IMR-90 (cell line): ENCODE results near the gene PBRM1. TPM values are rescaled to one million over a fixed set of nuclear protein-coding genes. Genes with fewer than 3 reads are reported as not detected.

Experiments used
- ATAC-seq: fragments of 200-7000 bp; cut with Tn5 transposase; 2 replicates; pipeline ENCODE4 v1.9.1; 2020; ENCODE audit warnings: low read depth, mild to moderate bottlenecking, moderate library complexity
- BruUV-seq: library from RNA; stranded (reverse); fragments of 400-500 nt; replicated peaks from 2 replicates; lab custom pipeline; 2021; lab: Mats Ljungman, UMichigan
- CTCF ChIA-PET: fragments of 300-600 bp; formaldehyde crosslinking; extraction: SDS; loops from one replicate; lab custom pipeline; 2021; ENCODE audit warnings: antibody characterized with exemption; lab: Yijun Ruan, JAX
- POLR2A ChIA-PET: fragments of 300-600 bp; sonication (Branson Sonifier 250); formaldehyde crosslinking; loops from one replicate; lab custom pipeline; 2022; ENCODE audit warnings: antibody characterized with exemption; ENCODE audit not compliant: unreplicated experiment; lab: Charles Lee
- DNase-seq: peaks from one replicate; pipeline ENCODE4 v3.0.0; 2013
- H2AFZ ChIP-seq: replicated peaks from 2 replicates; pipeline ENCODE3; 2013; ENCODE audit warnings: low read length, mild to moderate bottlenecking; ENCODE audit not compliant: poor library complexity
- H2AK5ac ChIP-seq: 2 replicates; pipeline ENCODE4 v1.6.1; 2013; ENCODE audit warnings: low read depth, low read length, inconsistent platforms
- H2AK9ac ChIP-seq: replicated peaks from 2 replicates; pipeline ENCODE3; 2013; ENCODE audit warnings: mild to moderate bottlenecking, low read depth, low read length, moderate library complexity; ENCODE audit not compliant: poor library complexity
- H2BK120ac ChIP-seq: 2 replicates; pipeline ENCODE4 v1.6.1; 2013; ENCODE audit warnings: low read depth, low read length, inconsistent platforms
- H2BK15ac ChIP-seq: 3 replicates; pipeline ENCODE4 v1.6.1; 2013; ENCODE audit warnings: low read depth, low read length, inconsistent platforms
- H2BK20ac ChIP-seq: 2 replicates; pipeline ENCODE4 v1.6.1; 2013; ENCODE audit warnings: low read depth, mild to moderate bottlenecking, inconsistent platforms, low read length, moderate library complexity
- H2BK5ac ChIP-seq: 2 replicates; pipeline ENCODE4 v1.6.1; 2013; ENCODE audit warnings: mild to moderate bottlenecking, low read depth, low read length, inconsistent platforms; ENCODE audit not compliant: poor library complexity, severe bottlenecking
- H3K14ac ChIP-seq: replicated peaks from 2 replicates; pipeline ENCODE4 v1.6.1; 2013; ENCODE audit warnings: low read depth, low read length, inconsistent platforms
- H3K18ac ChIP-seq: 2 replicates; pipeline ENCODE4 v1.6.1; 2013; ENCODE audit warnings: low read depth, low read length, control low read depth
- H3K23ac ChIP-seq: 2 replicates; pipeline ENCODE4 v1.6.1; 2013; ENCODE audit warnings: low read depth, low read length, inconsistent platforms
- H3K27ac ChIP-seq: 2 replicates; pipeline ENCODE4 v1.5.1; 2013; ENCODE audit warnings: mild to moderate bottlenecking, control low read depth, low read length; ENCODE audit not compliant: insufficient read depth
- H3K27me3 ChIP-seq: 2 replicates; pipeline ENCODE4 v1.6.1; 2013; ENCODE audit warnings: low read length; ENCODE audit not compliant: control insufficient read depth, insufficient read depth
- H3K36me3 ChIP-seq: 2 replicates; pipeline ENCODE4 v1.6.1; 2013; ENCODE audit warnings: low read length, mixed read lengths; ENCODE audit not compliant: control insufficient read depth, insufficient read depth
- H3K4ac ChIP-seq: 2 replicates; pipeline ENCODE4 v1.6.1; 2013; ENCODE audit warnings: low read depth, low read length, inconsistent platforms
- H3K4me1 ChIP-seq: 2 replicates; pipeline ENCODE4 v1.6.1; 2013; ENCODE audit warnings: low read length, mixed read lengths; ENCODE audit not compliant: control insufficient read depth, insufficient read depth
- H3K4me2 ChIP-seq: 2 replicates; pipeline ENCODE4 v1.6.1; 2013; ENCODE audit warnings: low read depth, mild to moderate bottlenecking, control low read depth, low read length, moderate library complexity
- H3K4me3 ChIP-seq: 2 replicates; pipeline ENCODE4 v1.5.1; 2013; ENCODE audit warnings: low read depth, mild to moderate bottlenecking, control low read depth, low read length, moderate library complexity; ENCODE audit not compliant: insufficient read depth
- H3K56ac ChIP-seq: 2 replicates; pipeline ENCODE4 v1.6.1; 2013; ENCODE audit warnings: low read length, inconsistent platforms; ENCODE audit not compliant: insufficient read depth; ENCODE audit errors: extremely low read depth
- H3K79me1 ChIP-seq, 2 experiments: 2 replicates each; pipeline ENCODE4 v1.6.1; 2013; ENCODE audit warnings: low read length in 2 of 2, inconsistent platforms in 1 of 2, low read depth in 1 of 2
- H3K9ac ChIP-seq: 2 replicates; pipeline ENCODE4 v1.6.1; 2013; ENCODE audit warnings: low read depth, low read length, control low read depth
- H3K9me1 ChIP-seq: 2 replicates; pipeline ENCODE4 v1.6.1; 2013; ENCODE audit warnings: low read length, inconsistent platforms; ENCODE audit not compliant: insufficient read depth
- H3K9me3 ChIP-seq: 2 replicates; pipeline ENCODE4 v1.6.1; 2013; ENCODE audit warnings: low read length; ENCODE audit not compliant: control insufficient read depth, insufficient read depth
- H4K20me1 ChIP-seq: 2 replicates; pipeline ENCODE4 v1.6.1; 2013; ENCODE audit warnings: low read length, inconsistent platforms; ENCODE audit not compliant: insufficient read depth
- H4K5ac ChIP-seq: 2 replicates; pipeline ENCODE4 v1.6.1; 2013; ENCODE audit warnings: mild to moderate bottlenecking, low read depth, low read length, control low read depth
- H4K8ac ChIP-seq, 2 experiments: 2 replicates each; pipeline ENCODE4 v1.6.1; 2013; ENCODE audit warnings: low read depth in 2 of 2, low read length in 2 of 2, control low read depth in 1 of 2, inconsistent platforms in 1 of 2
- H4K91ac ChIP-seq: 2 replicates; pipeline ENCODE4 v1.6.1; 2013; ENCODE audit warnings: low read depth, low read length, inconsistent platforms; ENCODE audit not compliant: insufficient read depth
- CEBPB ChIP-seq: IDR thresholded peaks from 2 replicates; pipeline ENCODE4 v1.6.1; 2012; ENCODE audit warnings: low read depth, low read length, improper control_type of control experiment
- CHD1 ChIP-seq: IDR thresholded peaks from 2 replicates; pipeline ENCODE4 v1.6.1; 2012; ENCODE audit warnings: low read depth, low read length, improper control_type of control experiment
- CTCF ChIP-seq: conservative IDR thresholded peaks from 2 replicates; pipeline ENCODE4 v1.5.1; 2012; ENCODE audit warnings: mild to moderate bottlenecking, low read depth, low read length, improper control_type of control experiment
- ELK1 ChIP-seq: fragments of 150-350 bp; IDR thresholded peaks from 2 replicates; pipeline ENCODE4 v1.6.1; 2016; ENCODE audit warnings: low read depth, mild to moderate bottlenecking, low read length, moderate library complexity, borderline replicate concordance
- FOS ChIP-seq: fragments of 150-350 bp; IDR thresholded peaks from 2 replicates; pipeline ENCODE4 v1.6.1; 2016; ENCODE audit warnings: low read depth, low read length
- MXI1 ChIP-seq: IDR thresholded peaks from 2 replicates; pipeline ENCODE4 v1.6.1; 2012; ENCODE audit warnings: low read depth, mild to moderate bottlenecking, low read length, moderate library complexity, borderline replicate concordance
- NFE2L2 ChIP-seq: fragments of 150-350 bp; IDR thresholded peaks from 2 replicates; pipeline ENCODE4 v1.6.1; 2016; ENCODE audit warnings: low read depth, mild to moderate bottlenecking, low read length
- RCOR1 ChIP-seq: IDR thresholded peaks from 2 replicates; pipeline ENCODE4 v1.6.1; 2012; ENCODE audit warnings: mild to moderate bottlenecking, low read length, improper control_type of control experiment; ENCODE audit not compliant: insufficient replicate concordance
- RFX5 ChIP-seq: IDR thresholded peaks from 2 replicates; pipeline ENCODE4 v1.8.0; 2012; ENCODE audit warnings: low read depth, mild to moderate bottlenecking, low read length, moderate library complexity
- SMC3 ChIP-seq: fragments of 150-350 bp; IDR thresholded peaks from 2 replicates; pipeline ENCODE4 v1.6.1; 2016; ENCODE audit warnings: low read depth, mild to moderate bottlenecking, antibody characterized with exemption, low read length, moderate library complexity
- USF2 ChIP-seq: fragments of 150-350 bp; IDR thresholded peaks from 2 replicates; pipeline ENCODE4 v1.6.1; 2017; ENCODE audit warnings: mild to moderate bottlenecking, antibody characterized with exemption, low read length, low read depth
- WGBS, 2 experiments: methylation state at CpG; one replicate each; pipeline versions ENCODE4 v1.1.5 to v1.1.7; 2013; ENCODE audit warnings: missing lambda C conversion rate in 2 of 2; ENCODE audit not compliant: insufficient read length in 1 of 2; ENCODE audit errors: extremely low coverage in 2 of 2; 5-methylcytosine and 5-hydroxymethylcytosine counted together
- dilution Hi-C: fragments of 300-500 bp; cut with HindIII; formaldehyde crosslinking; loops from one replicate; pipeline ENCODE4 v1.14.3; 2018; ENCODE audit warnings: low sequenced_read_pairs; ENCODE audit not compliant: unreplicated experiment
- in situ Hi-C: fragments of 300-500 bp; cut with MboI; formaldehyde crosslinking; loops from 3 replicates; pipeline ENCODE4 v1.14.3; 2019; ENCODE audit warnings: low sequenced_read_pairs, inconsistent platforms, mixed read lengths
- intact Hi-C: fragments of 100-400 bp; cut with micrococcal nuclease; formaldehyde crosslinking; loops from 2 replicates; pipeline ENCODE4 v1.10.0; 2022
- polyA plus RNA-seq, 3 experiments: library from polyadenylated mRNA; depleted of rRNA; stranded (reverse); fragments of >200 nt; gene quantifications; 2 replicates each; pipeline ENCODE4 v1.2.3, GENCODE V29; 2012; ENCODE audit warnings: low replicate concordance in 1 of 3
- total RNA-seq: library from RNA; depleted of rRNA; stranded (reverse); fragments of >200 nt; gene quantifications from 2 replicates; pipeline ENCODE4 v1.2.3, GENCODE V29; 2012

Gene PBRM1
- total and polyA plus RNA-seq, 2 of the 4 experiments (the other 2 are of a cell fraction): 16.5 to 72.6 TPM

GRCh38 chr3:52525680-52526561, 159.8 kb downstream of the PBRM1 start:
- no peak overlapping the region for H3K18ac ChIP-seq
- no peak overlapping the region for H2AK5ac ChIP-seq
- H3K56ac ChIP-seq: no peak overlapping the region
- no peak overlapping the region for H3K9ac ChIP-seq
- H2BK120ac ChIP-seq: no peak overlapping the region
- H3K9me1 ChIP-seq: peaks cover 19% of the 10 kb centered on the region
- TF ChIP-seq FOS: no peak
- TF ChIP-seq RCOR1: no peak
- TF ChIP-seq CTCF: no peak
- no peak for TF ChIP-seq ELK1
- TF ChIP-seq RFX5: no peak
- no peak for TF ChIP-seq NFE2L2
- TF ChIP-seq CEBPB: no peak
- TF ChIP-seq USF2: no peak
- TF ChIP-seq SMC3: no peak
- no peak for TF ChIP-seq CHD1
- no peak for TF ChIP-seq MXI1
- H3K14ac ChIP-seq: no peak overlapping the region
- H3K9me3 ChIP-seq: no peaks in the 10 kb centered on the region
- H2AFZ ChIP-seq: no peak overlapping the region
- H3K79me1 ChIP-seq: peaks cover 7 to 56% of the 10 kb centered on the region in 2 experiments
- DNase-seq (no peak), ATAC-seq (no peak)
- H3K27ac ChIP-seq: no peak overlapping the region
- no peak overlapping the region for H2AK9ac ChIP-seq
- intact Hi-C loops (no loop called here), dilution Hi-C loops (no loop called here), in situ Hi-C loops (no loop called here)
- H3K4me1 ChIP-seq: peaks cover 10% of the 10 kb centered on the region
- no peak overlapping the region for H4K91ac ChIP-seq
- 80% methylated on average over 2 of the region's 9 CpGs; no CpG with 5 or more reads in 1 of the 2 experiments for WGBS, 2 experiments
- POLR2A ChIA-PET: no interaction called here
- H3K36me3 ChIP-seq: peaks cover 57% of the 10 kb centered on the region
- peaks cover 33% of the 10 kb centered on the region for H4K20me1 ChIP-seq
- H3K23ac ChIP-seq: no peak overlapping the region
- no peak overlapping the region for H4K5ac ChIP-seq
- no peaks in the 10 kb centered on the region for H3K27me3 ChIP-seq
- H2BK20ac ChIP-seq: no peak overlapping the region
- no peak overlapping the region for H2BK5ac ChIP-seq
- no TSS peak for BruUV-seq
- CTCF ChIA-PET: no interaction called here
- H3K4me3 ChIP-seq: no peak overlapping the region
- H3K4me2 ChIP-seq: no peak overlapping the region
- H2BK15ac ChIP-seq: no peak overlapping the region
- H4K8ac ChIP-seq: no peak overlapping the region
- H3K4ac ChIP-seq: no peak overlapping the region
